Esophagus squamous epithelium (tissue), 5 donors: ENCODE results near the gene ACOT11. TPM values are rescaled to one million over a fixed set of nuclear protein-coding genes. Genes with fewer than 3 reads are reported as not detected.

ENCODE experiments used
- DNase-seq: peaks from one replicate; lab custom pipeline; 2025; lab: John Stamatoyannopoulos, UW
- H3K27ac ChIP-seq, 4 donors: fragments of 200-600 bp; sonication (generic); one replicate each; pipeline ENCODE4 v1.5.1; 2016 to 2019; ENCODE audit warnings: mild to moderate bottlenecking in 1 of 4
- H3K27me3 ChIP-seq, 4 donors: fragments of 200-600 bp; sonication (generic); 1 replicate in 3 of 4; 2 replicates in 1 of 4; pipeline versions ENCODE4 v1.5.1 to v1.6.0; 2017 to 2021; ENCODE audit warnings: antibody characterized with exemption in 1 of 4
- H3K36me3 ChIP-seq, 3 donors: fragments of 200-600 bp; sonication (generic); one replicate each; pipeline ENCODE4 v1.5.1; 2016 to 2019
- H3K4me1 ChIP-seq, 3 donors: fragments of 200-600 bp; sonication (generic); one replicate each; pipeline ENCODE4 v1.5.1; 2017 to 2019
- H3K4me3 ChIP-seq, 4 donors: fragments of 200-600 bp; sonication (generic); 1 replicate in 3 of 4; 2 replicates in 1 of 4; pipeline ENCODE4 v1.5.1; 2016 to 2019; ENCODE audit warnings: mild to moderate bottlenecking in 2 of 4, moderate library complexity in 1 of 4
- H3K9me3 ChIP-seq, 3 donors: fragments of 200-600 bp; sonication (generic); one replicate each; pipeline ENCODE4 v1.5.1; 2016 to 2019
- CTCF ChIP-seq, 6 experiments: fragments of 450-650 bp in 4 of 6; fragments of 200-600 bp in 2 of 6; sonication (generic) in 2 of 6; IDR thresholded peaks; one replicate each; pipeline ENCODE4 v1.5.1; 2016 to 2019; ENCODE audit warnings: antibody characterized with exemption in 6 of 6, mild to moderate bottlenecking in 4 of 6, moderate library complexity in 4 of 6
- POLR2A ChIP-seq, 4 donors: fragments of 450-650 bp; IDR thresholded peaks; one replicate each; pipeline ENCODE4 v1.6.1; 2017; ENCODE audit warnings: antibody characterized with exemption in 4 of 4, mild to moderate bottlenecking in 4 of 4, moderate library complexity in 3 of 4
- WGBS, 2 donors: methylation state at CpG; one replicate each; pipeline ENCODE4 v1.1.5; 2018; 5-methylcytosine and 5-hydroxymethylcytosine counted together
- intact Hi-C: fragments of 100-400 bp; cut with DNase I; formaldehyde crosslinking; loops from one replicate; pipeline ENCODE4 v1.15.0; 2022
- total RNA-seq, 4 donors: library from RNA; depleted of rRNA; stranded (reverse); fragments of >200 nt; gene quantifications; one replicate each; pipeline ENCODE4 v1.1.0, GENCODE V29; 2016
- donor health status: DM: yes; HTN: yes; CAD: no.

Gene ACOT11
- total RNA-seq, 4 donors from 2014 or later = 10.1 to 33.9 (median 20.3) TPM

GRCh38 chr1:54575161-54575560, 27.1 kb downstream of the ACOT11 start:
- no peaks in the 10 kb centered on the region for H3K36me3 ChIP-seq
- intact Hi-C loops = no loop called here
- H3K4me3 ChIP-seq = no peak overlapping the region
- H3K27me3 ChIP-seq = no peaks in the 10 kb centered on the region
- no peak for TF ChIP-seq CTCF (IDR thresholded peaks at IDR 0.05)
- TF ChIP-seq POLR2A (IDR thresholded peaks at IDR 0.05) = no peak
- no peak overlapping the region for H3K27ac ChIP-seq
- H3K9me3 ChIP-seq = no peaks in the 10 kb centered on the region
- DNase-seq = no peak
- WGBS, 2 donors = 100% methylated on average over 1 to 3 of the region's 3 CpGs
- peaks cover 15 to 56% (median 15%) of the 10 kb centered on the region in 3 donors for H3K4me1 ChIP-seq

GRCh38 chr1:54575605-54576290, 27.7 kb downstream of the ACOT11 start:
- no peak for DNase-seq
- no peak overlapping the region for H3K27ac ChIP-seq
- no peak overlapping the region for H3K4me3 ChIP-seq
- H3K9me3 ChIP-seq = no peaks in the 10 kb centered on the region
- intact Hi-C loops = no loop called here
- H3K36me3 ChIP-seq = no peaks in the 10 kb centered on the region
- H3K4me1 ChIP-seq = peaks cover 14 to 56% (median 15%) of the 10 kb centered on the region in 3 donors
- no peaks in the 10 kb centered on the region for H3K27me3 ChIP-seq
- TF ChIP-seq CTCF (IDR thresholded peaks at IDR 0.05) = no peak
- TF ChIP-seq POLR2A (IDR thresholded peaks at IDR 0.05) = no peak
- 84 to 94% methylated on average over 8 of the region's 8 CpGs for WGBS, 2 donors

- Histone ChIP-seq H3K4me3 (no peak overlapping the region), H3K27ac (peak overlapping the region in 3 of 4 donors; percentile 42 to 88 (median 53)), H3K36me3 (no peaks in the 10 kb centered on the region), H3K4me1 (peaks cover 11 to 56% (median 21%) of the 10 kb centered on the region in 3 donors), H3K27me3 (no peaks in the 10 kb centered on the region), H3K9me3 (no peaks in the 10 kb centered on the region)
- intact Hi-C loops = no loop called here
- TF ChIP-seq POLR2A (IDR thresholded peaks at IDR 0.05) (no peak), CTCF (IDR thresholded peaks at IDR 0.05) (no peak)
- 53 to 62% methylated on average over 5 to 6 of the region's 6 CpGs for WGBS, 2 donors
- no peak for DNase-seq
Measured at GRCh38 chr1:54577612-54578011, 29.6 kb downstream of the ACOT11 start.

GRCh38 chr1:54579337-54579781, 31.3 kb downstream of the ACOT11 start:
- no peak for DNase-seq
- Histone ChIP-seq H3K4me3 (no peak overlapping the region), H3K27ac (peak overlapping the region in 3 of 4 donors; percentile 65 to 90 (median 88)), H3K4me1 (peaks cover 11 to 53% (median 21%) of the 10 kb centered on the region in 3 donors), H3K36me3 (peaks cover 0 to 7% (median 0%) of the 10 kb centered on the region in 3 donors), H3K9me3 (no peaks in the 10 kb centered on the region), H3K27me3 (no peaks in the 10 kb centered on the region)
- TF ChIP-seq POLR2A (IDR thresholded peaks at IDR 0.05) = no peak
- no peak for TF ChIP-seq CTCF (IDR thresholded peaks at IDR 0.05)
- 60 to 62% methylated on average over 2 to 3 of the region's 4 CpGs for WGBS, 2 donors
- intact Hi-C loops = no loop called here

- Histone ChIP-seq H3K27me3 (no peaks in the 10 kb centered on the region), H3K36me3 (peaks cover 0 to 22% (median 0%) of the 10 kb centered on the region in 3 donors), H3K9me3 (no peaks in the 10 kb centered on the region), H3K4me1 (peaks cover 11 to 51% (median 21%) of the 10 kb centered on the region in 3 donors), H3K27ac (peak overlapping the region; percentile 82 to 90 (median 89)), H3K4me3 (no peak overlapping the region)
- 68 to 72% methylated on average over 9 to 10 of the region's 11 CpGs for WGBS, 2 donors
- intact Hi-C loops = no loop called here
- TF ChIP-seq CTCF (IDR thresholded peaks at IDR 0.05) (no peak), POLR2A (IDR thresholded peaks at IDR 0.05) (no peak)
- no peak for DNase-seq
Measured at GRCh38 chr1:54580856-54581550, 33.0 kb downstream of the ACOT11 start.
